GM18868 (cell line): ENCODE results near the gene ZBTB38.
A peak's percentile ranks its signal among the peaks of the same experiment; 100 is the strongest.

ENCODE experiments used
- ATAC-seq: cut with Tn5 transposase; IDR thresholded peaks from one replicate; pipeline ENCODE4 v1.9.1; 2021; ENCODE audit warnings: mild to moderate bottlenecking, moderate library complexity; ENCODE audit not compliant: unreplicated experiment

The ZBTB38 gene

DNA sequence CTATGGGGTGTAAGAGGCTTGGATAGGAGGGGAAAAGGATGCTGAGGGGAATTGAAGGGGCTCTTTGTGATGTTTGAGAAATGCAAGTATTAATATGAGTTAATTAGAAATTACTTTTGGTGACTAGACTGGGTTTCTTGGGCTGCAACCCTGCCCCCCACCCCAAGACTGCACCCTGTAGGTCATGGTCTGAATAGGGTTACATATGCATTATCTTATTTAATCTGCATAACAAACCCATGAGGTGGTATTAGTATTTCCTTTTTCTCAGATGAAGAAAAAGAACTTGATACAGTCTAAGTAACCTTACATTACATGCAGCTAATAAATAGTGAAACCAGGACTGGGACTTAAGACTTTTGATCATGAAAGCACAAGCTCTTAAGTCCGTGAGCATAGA lies 5.6 kb upstream of the ZBTB38 start:
- no peak for ATAC-seq

DNA sequence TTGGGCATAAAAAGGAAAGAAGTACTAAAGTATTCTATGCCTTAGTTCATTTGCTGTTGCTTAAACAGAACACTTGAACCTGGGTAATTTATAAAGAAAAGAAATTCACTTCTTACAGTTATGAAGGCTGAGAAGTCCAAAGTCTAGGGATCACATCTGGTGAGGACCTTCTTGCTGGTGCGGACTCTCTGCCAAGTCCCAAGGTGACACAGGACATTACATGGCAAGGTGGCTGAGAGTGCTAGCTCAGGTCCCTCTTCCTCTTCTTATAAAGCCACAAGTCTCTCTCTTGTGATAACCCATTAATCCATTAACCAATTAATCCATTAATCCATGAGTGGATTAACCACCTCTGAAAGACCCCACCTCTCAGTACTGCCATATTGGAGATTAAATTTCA lies 3.1 kb upstream of the ZBTB38 start:
- ATAC-seq: no peak

DNA sequence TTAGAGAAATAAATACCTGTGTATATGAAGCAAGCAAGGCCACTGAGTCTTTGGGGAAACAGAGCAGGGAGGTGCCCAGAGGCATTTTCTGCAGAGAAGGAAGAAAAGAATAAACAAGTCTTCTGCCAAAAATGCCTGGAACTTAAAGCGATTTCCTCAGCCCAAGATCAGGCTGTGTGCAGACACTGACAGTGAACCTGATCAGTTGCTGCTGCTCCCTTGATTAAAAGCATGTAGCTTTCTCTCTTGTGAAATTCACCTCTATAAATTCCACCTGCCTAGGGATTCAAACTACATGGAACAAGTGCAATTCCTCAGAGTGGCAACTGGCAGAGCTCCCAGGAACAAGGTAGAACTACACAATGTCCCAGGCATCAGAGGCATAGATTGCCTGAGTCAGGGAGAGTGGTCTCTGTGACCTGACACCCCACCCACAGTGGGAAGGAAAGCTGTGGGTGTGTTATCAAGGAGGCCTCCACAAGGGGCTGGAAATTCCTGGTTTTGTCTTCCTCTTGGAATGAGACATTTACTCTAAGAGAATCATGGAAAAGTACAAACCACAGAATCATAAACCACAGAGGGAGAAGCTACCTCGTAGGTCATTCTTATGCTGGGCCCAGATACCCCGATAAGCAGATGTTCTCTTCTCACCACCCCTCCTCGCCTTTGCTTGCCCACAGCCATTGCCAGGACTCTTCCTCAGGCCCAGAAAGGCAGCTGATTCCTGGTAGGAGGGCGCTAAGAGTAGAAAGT lies 1.8 kb upstream of the ZBTB38 start:
- ATAC-seq: no peak

DNA sequence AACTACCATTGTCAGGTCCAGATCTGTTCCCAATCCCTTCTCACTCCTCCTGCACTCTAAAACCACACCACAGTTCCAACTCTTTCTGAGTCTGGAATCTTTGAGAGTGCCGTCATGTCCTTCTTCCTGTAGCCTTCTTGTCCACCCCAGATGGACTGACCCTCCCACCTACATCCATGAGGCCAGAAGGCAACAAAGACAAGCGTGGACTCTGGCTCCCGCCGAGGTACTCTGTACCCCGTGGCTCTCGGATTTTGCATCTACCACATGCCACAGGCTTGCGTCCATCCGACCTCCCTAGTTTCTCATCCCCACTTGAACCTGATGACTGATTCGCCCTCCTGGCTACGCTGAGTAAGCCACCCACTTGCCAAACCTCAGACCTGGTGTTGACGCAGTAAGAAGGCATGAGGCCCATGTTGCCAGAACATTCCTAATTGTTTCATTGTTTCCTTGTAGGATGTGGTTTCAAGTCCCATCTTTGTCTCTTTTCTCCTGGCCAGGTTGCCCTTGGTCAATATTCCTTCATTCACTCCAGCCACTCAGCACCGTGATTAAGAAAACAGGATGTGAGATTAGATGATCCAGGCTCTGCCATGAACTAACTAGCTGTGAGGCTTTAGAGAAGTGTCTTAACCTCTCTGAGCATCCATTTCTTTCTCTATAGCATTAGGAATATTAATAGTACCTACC lies 1.1 kb upstream of the ZBTB38 start:
- no peak for ATAC-seq

DNA sequence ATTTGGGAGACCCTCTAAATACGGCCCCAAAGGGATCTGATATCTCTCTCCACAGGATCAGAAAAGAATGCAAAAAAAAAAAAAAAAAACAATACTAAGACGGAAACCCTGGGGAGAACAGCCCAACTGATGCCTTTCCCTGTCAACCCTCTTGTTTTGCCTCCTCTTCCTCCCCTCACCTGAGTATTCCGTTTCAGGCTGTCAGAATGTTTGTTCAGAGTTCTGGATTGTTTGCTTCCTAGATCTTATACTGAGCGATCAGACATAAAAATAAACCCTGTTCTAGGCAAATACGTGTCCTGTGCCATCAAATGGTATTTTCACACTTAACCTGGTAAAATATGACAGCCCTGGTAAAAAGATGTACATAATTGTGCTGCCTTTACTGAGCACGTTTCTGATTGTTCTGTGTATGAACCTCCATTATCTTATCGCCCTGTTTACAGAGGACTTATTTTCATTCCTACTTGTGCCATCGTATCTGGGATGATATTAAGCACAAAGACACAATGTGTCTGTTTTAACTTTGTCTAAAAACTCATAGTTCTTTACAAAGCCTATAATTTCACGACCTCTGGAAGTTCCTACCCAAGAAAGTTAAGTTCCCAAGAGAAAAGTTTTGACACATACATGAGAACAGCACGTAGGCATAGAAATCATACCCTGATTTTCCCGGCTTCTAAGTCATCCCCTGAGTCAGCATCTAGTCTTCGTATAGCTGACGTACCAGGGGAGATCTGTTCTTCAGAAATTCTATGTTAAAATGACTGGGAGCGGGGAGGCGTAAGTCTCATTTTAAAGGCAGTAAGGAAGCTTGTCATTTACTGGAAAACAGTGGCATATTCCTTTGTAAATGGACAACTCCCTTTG lies 856 bp downstream of the ZBTB38 start:
- no peak for ATAC-seq

DNA sequence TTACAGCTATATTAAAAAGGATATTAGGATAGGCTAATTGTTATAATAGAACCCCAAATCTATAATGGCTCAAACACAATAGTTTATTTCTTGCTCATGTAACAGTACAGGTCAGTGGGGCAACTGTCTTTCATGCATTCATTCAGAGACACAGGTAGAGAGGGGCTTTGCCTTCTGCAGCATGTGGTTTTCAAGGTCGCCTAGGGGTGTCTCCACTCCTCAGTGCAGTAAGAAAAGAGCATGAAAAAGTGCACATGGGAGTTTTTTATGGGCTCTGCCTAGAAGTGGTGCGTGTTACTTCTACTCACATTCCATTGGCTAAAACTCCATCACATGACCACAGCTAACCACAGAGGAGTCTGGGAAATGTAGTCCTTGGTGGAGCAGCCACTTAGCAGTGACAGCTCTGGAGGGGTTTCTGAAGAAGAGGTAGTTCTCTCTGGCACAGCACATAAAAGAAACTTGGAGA lies 1.8 kb downstream of the ZBTB38 start:
- peak; percentile 90 for ATAC-seq

DNA sequence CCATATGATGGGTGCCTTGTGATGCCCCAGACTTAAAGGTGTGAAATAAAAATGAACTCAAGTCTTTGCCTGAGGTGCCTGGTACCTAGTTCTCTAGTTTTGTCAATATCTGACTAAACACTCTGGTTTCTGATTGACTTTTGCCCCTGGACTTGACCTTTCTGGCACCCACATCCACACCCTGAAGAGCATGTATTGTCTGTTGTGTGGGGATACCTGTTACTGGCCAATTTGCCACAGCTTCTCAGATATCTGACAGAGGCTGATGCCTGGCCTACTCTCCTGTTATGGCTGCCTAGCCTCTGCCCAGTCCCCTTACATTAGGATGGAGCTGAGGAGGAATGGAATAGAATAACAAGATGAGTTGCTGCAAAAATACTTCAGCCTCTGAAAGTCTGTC lies 3.6 kb downstream of the ZBTB38 start:
- ATAC-seq: no peak

DNA sequence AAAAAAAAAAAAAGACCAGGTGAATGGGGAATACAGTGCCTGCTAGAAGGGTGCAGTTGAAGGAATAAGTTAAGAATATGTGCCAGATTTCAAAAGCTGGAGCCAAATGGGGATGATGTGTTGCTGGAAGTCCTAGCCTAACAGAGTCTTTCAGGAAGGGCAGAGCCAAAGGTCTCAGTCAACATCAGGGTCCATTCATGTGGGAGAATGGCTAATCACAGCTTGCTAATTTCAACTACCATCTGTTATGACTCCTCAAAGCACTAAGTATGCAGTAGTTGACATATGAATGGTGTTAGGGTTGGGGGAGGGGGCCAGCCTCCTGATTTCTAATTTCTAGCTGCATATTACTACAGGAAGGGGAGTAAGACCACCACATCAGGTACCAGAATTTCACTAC lies 4.4 kb downstream of the ZBTB38 start:
- ATAC-seq: no peak

DNA sequence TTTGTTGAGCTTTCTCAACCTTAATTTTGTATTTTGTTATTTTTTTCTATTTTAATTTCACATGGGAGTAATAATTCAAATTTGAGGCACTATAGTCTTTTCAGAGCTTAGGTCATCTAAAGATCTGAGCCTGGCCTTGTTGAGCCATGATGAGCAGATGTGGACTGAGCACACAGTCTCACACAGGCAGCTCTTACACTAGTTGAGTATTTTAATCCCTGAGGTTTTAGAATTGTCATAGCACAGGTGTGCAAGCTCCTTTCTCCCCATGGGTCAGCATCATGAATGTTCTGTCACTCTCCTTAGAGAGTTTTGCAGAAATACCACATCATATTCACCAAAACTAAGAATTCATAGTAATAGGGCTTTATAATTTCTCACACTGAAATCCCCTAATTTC lies 4.9 kb downstream of the ZBTB38 start:
- peak; percentile 21 for ATAC-seq

DNA sequence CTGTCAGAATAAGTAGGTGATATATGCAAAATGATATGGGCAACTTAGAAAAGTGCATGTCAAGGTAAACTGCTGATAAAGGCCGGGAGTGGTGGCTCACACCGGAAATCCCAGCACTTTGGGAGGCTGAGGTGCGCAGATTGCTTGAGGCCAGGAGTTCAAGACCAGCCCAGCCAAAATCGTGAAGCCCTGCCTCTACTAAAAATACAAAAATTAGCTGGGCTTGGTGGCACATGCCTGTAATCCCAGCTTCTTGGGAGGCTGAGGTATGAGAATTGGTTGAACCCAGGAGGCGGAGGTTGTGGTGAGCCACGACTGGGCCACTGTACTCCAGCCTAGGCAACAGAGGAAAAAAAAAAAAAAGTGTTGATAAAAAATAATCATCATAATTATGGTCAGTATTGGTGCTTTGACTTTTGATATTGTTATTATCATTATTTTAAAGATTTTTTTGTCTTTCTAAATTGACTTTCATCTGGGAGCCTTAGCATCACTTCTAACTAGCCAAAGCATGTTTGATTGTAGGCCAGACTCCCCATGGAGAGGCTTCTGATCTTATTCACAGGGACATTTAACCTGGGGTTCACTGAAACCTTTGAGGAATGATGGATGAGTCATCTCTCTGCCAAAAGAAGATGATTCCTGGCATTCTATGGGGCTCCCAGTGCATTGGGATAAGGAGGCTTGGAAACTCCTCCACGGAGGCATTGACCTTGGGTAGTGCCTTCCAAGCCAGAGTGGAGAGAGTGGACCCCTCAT lies 5.6 kb downstream of the ZBTB38 start:
- ATAC-seq: no peak

DNA sequence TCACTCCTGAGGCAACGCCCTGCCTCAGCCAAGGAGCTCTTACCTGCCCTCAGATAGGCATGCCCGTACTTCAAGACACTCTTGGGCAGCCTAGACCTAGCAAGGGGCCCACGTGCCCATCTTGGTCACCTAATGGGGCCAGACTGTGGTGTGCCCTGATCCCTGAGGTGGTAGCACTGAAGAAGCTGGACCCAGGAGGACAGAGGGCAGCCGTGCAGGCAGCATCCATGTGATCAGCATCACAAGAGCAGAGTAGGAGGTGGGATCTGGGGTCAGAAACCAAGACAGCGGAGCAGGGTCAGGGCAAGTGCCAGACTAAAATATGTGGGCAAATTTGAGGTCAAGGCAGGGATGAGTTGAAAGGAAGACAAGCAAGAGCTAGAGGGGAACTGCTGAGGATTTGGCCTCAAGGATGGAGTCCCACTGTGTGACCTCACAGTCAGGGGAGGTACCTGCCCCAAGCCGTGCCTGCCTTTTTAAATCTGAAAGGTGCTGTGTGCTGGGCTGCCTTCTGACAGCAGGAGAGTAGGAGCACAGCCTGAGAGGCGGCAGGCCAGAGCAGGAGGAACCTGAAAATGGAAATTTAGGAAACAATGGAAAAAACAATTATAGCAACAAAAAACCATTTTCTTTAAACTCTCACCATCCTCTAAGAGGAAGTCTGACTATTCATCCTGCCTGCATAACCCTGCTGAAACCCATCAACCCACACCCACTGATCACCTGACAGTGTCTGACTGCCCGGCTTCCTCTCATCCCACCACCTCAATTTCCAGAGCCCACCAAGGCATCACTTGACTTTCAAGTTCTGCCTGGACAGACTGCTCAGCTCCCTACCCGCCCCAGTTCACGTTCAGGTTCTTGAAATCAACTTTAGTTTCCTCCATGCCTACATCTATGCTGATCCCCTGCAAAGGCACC lies 7.3 kb downstream of the ZBTB38 start:
- no peak for ATAC-seq

DNA sequence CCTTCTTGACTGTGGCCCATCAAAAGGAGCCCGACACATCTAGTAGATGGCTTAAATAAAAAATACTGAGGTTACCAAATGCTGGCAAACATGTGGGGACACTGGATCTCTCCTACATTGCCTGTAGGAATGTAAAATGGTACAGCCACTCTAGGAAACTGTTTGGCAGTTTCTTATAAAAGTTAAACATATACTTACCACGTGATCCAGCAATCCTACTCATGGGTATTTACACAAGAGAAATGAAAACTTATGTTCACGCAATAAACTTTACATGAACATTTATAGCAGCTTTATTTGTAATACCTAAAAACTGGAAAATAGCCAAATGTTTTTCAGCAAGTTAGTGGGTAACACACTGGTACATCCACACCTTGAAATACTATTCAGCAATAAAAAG lies 9.1 kb downstream of the ZBTB38 start:
- no peak for ATAC-seq

DNA sequence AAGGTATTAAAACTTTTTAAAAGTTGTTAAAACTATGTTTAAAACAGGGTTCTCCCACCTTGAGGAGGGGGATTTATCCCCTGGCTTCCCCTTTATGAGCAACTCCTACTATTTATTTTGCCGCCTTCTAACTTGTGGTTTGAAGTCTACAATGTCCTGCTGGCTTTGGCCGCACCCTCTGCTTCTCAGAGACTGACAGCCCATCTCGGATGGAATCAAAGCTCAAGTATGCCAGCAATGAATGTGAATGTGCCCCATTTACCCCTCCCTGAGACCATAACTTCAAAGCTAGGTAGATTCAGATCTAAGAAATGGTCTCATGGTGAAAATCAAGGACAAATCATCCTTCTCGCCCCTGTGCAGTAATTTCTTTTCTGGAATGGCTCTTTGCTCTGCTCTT lies 10.3 kb downstream of the ZBTB38 start:
- ATAC-seq: no peak

DNA sequence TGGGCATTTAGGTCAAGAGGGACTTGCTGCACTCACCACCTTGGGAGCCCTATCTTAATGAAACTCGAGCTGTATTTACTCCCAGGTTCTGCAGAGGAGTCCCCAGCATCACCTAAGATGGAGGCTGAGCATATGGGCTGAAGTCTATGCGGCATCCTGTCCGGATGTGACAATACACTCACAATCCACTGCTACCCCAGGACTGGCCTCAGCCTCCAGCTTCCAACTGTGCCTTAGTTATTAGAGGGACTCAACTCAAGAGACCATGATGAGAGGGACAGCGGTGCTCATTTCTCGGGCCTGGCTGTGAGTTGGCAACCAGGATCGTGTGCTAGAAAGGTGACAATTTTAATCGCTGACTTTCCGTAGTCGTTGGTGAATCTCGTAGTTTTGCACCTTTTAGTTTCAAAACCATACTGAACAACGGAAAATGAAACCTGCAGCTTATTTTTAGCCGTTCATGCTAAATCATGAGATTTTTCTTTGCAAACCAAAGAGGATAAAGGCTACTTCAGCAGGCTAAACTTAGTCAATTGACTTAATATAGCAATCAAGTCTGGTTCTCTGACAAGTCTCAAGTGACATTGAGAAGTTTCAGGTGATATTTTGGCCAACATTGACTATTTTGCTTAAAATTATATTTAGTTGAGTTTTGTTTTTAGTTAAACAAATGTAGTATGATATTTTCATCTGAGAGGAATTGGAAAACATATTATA lies 11.1 kb downstream of the ZBTB38 start:
- peak; percentile 48 for ATAC-seq

DNA sequence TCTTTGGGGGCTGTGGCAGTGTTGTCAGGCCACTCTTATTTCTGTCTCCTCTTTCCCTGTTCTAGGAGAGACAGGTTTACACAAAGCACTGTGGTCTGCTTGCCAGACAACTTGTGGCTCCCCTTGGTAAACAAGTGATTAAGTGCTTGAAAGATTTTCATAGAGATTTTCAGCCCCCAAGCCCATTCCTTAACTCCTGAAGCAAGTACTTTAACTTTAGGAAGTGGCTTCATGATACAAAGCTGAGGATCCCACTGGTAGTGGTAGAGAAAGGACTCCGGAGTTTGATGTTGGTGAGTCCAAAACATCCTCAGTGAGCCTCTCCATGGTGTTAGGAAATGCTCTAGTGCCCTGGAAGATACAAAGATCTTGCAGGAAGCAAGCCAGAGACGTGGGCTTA lies 12.0 kb downstream of the ZBTB38 start:
- no peak for ATAC-seq

DNA sequence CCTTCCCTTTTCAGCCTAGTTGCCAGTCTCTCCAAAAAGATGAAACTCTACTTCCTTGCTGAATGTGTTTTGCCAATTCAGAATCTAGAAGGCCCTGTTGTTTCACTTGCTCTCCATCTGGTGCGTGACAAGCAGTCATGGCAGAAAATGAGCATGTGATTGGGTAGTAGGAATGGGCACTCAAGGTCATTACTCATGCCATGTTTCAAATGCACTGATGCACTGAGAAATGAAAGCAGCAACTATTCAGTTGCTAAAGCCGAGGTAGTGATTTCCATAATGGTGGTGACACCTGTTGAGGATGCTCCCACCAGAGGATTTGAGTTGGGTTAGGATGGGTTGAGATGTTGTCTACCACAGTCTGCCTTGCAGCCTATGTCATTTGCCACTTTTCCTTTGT lies 12.7 kb downstream of the ZBTB38 start:
- ATAC-seq: peak; percentile 33

DNA sequence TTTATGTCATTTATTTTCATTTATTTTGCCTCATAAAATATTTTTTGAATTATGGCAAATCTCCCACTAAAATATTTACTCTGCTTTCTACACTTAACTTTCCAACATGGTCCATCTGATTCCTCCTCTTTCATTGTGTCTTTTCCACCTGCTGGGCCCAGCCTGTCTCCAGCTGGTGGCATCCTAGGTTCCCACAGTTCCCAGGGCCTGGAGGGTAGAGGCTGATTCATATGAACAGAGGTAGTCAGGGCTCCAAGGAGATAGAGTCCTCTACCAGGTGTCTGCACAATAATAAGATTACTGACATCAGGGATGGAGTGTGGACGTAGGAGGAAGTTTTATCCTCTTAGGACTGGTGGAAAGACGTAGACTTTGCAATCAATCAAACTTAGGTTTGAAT lies 14.3 kb downstream of the ZBTB38 start:
- ATAC-seq: no peak

DNA sequence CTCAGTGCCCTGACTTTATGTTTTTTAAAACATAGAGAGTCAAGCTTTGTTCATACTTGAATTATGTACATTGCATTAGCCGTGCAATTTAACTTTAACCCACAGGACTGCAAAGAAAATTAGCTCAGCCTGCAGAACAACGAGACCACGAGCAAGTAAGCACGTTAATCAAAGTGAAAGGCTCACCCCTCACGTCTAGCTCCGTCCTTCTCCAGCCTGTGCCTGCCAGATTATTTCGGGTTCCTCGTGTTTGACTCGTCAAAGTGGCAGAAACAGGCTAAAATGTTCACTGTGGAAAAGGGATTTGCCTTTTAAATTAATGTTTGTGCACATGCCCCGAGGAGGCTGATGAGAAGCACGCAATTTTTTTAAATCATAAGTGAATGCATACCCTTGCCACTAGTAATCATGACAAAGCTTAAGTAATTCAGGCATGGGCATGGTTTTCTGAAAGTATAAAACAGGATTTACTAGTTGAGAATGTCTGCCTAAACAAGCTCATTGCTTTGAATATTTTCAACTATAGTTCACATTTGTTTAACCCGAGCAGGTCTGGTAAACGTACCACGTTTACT lies 15.3 kb downstream of the ZBTB38 start:
- no peak for ATAC-seq

DNA sequence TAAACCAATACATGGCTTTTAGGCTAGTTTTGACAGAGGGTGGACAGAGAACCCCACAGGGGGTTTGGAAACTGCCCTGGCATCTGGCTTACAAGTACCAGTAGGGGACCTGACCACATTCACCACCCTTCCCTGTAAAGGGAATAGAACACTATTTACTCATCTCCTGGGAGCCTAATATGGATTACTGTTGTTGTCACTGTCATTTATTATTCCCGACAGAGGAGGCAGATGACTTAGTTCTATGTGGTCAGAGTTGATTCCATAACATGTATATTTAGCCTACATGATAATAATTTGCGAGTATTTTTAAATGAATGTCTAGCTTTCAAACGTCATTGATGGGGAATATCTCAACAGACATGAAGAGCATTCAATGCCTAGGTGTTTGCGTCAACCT lies 15.9 kb downstream of the ZBTB38 start:
- no peak for ATAC-seq
